ENCODE results near the gene TNKS2.
"Not testable (repeated sequence)": the region's sequence is repeated elsewhere in the genome, so short reads cannot be mapped to it uniquely, and the experiment has no call there.

Gene TNKS2

GRCh38 chr10:91796331-91797047 lies 1.7 kb upstream of the TNKS2 start:
- no peak for DNase-seq (ENCODE audit: low read depth, low spot score)

GRCh38 chr10:91797048-91797690 lies 1.1 kb upstream of the TNKS2 start:
- DNase-seq (ENCODE audit: low read depth, low spot score), result no peak

DNA sequence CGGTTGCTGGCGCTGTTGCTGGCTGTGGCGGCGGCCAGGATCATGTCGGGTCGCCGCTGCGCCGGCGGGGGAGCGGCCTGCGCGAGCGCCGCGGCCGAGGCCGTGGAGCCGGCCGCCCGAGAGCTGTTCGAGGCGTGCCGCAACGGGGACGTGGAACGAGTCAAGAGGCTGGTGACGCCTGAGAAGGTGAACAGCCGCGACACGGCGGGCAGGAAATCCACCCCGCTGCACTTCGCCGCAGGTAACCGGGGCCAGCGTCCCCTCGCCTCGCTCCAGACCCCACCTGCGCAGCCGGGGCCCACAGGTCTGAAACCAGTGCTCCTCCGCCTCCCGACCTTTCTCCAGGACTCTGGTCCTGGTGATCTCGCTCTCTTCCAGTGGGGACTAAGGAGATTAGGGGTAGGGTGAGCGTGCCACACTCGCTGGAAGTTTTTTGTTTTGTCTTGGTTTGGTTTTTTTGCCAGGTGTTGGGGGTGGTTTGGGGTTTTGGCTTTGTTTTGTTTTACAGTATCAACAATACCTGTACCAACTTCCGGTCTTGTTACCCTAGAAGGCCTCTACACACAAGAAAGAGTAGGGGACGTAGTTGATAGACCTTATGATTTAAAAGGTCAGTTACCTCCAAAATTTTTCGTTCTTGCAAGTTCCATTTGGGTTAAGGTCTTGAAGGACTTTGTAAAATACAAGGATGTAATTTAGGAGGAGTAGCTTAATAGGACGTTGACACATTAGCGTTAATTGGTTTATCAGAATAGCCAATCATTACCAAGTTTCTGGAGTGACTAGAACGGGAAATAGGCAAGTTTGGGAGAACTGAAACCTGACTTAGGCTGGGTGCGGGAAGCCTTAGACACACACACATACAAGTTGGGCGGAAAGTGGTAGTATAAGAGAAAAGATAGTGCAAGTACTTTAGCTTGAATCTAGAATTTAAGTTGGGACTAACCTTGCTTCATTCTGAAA lies 704 bp downstream of the TNKS2 start:
- no peak for DNase-seq (ENCODE audit: low read depth, low spot score)

- DNase-seq (ENCODE audit: low read depth, low spot score), result no peak
These were observed 1.4 kb downstream of the TNKS2 start for GRCh38 chr10:91799612-91799975.

GRCh38 chr10:91800182-91800581 lies 2.0 kb downstream of the TNKS2 start:
- DNase-seq (ENCODE audit: low read depth, low spot score), result no peak

DNA sequence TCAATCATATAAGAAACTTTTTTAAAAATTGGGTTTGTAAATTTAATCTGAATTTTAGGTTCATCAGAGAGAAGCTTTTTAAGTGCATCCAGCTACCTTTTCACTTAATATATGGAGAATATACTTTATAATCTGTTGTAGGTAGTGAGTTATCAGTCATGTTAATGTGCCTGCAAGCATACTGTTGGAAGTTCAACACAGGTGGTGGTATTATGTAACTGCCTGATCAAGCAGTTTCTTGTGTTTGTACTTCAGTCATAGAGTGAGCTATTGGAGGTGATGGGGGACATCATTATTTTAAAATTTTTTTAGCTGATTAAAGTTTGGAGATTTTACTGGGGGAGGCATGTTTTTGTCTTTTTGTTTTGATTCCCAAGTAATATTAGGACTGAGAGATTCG lies 2.5 kb downstream of the TNKS2 start:
- DNase-seq (ENCODE audit: low read depth, low spot score), result no peak

- no peak for DNase-seq (ENCODE audit: low read depth, low spot score)
These were observed 5.3 kb downstream of the TNKS2 start for GRCh38 chr10:91803386-91804125.

GRCh38 chr10:91804126-91804510 lies 5.9 kb downstream of the TNKS2 start:
- DNase-seq (ENCODE audit: low read depth, low spot score), result no peak

DNA sequence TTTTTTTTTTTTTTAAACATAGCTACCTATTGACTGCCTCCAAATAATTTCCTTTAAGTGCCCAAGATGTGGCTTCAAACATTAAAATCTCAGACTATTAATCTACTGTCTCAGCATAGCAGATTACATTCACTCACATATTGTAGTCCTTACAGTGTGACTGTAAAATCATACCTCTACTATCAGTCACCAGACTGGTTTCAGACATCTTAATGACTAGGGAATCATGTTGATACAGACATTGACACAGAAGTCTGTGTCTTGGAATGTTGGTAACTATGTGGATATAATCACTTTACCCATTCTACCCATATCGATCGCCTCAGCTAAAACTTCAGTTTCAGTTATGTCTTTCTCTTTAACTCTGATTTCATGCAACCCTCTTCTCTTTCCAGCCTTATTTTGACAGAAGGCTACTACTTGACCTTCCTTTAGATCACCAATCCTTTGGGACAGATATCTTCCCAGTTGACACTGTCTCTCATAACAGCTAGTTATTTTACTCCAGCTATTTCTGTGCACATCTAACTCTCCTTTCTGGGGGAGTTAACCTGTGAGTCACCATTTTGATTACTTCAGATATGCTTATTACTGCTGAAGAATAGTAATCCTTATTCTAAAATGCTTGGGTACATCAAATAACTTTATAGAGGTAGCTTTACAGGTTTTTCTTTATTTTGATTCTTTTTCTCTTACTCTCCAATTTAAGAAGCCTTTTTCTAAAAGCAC lies 7.0 kb downstream of the TNKS2 start:
- no peak for DNase-seq (ENCODE audit: low read depth, low spot score)

DNA sequence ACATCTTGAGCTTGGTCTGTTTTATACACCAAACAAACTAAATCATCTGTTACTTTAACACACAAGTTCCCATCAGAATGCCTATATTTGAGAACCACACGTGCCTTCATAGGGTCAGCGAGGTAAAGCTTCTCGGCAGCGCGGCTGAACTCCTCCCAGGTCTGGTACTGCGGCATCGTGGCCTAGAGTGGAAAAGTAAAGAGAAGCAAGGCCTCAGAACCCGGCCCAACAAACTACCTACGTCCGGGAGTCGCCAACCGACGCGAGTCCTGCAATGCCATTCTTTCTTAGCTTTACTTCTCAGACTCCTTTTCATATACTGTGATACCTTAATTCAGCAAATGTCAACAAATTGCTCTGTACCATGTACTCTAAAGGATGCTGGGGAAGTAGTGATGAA lies 9.0 kb downstream of the TNKS2 start:
- not testable (repeated sequence) for DNase-seq (ENCODE audit: low read depth, low spot score)

- DNase-seq (ENCODE audit: low read depth, low spot score), result no peak
These were observed 15.0 kb downstream of the TNKS2 start for GRCh38 chr10:91813251-91813650.

GRCh38 chr10:91816981-91817380 lies 18.8 kb downstream of the TNKS2 start:
- DNase-seq (ENCODE audit: low read depth, low spot score), result no peak

- DNase-seq (ENCODE audit: low read depth, low spot score), result no peak
These were observed 21.9 kb downstream of the TNKS2 start for GRCh38 chr10:91820144-91820543.

- DNase-seq (ENCODE audit: low read depth, low spot score), result no peak
These were observed 25.9 kb downstream of the TNKS2 start for GRCh38 chr10:91824076-91824475.

DNA sequence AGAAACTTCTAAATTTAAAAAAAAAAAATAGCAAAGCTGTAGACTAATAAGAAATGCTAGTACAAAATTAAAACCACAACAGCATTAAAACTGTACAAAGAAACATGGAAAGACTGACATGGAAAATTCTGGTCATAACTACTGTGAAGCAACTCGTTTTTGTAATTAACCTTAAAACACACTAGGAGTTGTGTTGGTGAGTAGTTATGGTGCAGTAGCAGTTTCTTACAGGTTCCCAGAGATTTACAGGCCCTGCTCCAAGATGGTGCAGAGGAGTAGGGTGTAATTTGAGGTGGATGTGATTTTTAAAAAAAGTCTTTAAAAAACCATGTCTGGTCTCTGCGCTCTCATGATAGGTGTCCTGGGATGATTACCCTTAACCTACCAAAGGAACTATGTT lies 31.0 kb downstream of the TNKS2 start:
- no peak for DNase-seq (ENCODE audit: low read depth, low spot score)

DNA sequence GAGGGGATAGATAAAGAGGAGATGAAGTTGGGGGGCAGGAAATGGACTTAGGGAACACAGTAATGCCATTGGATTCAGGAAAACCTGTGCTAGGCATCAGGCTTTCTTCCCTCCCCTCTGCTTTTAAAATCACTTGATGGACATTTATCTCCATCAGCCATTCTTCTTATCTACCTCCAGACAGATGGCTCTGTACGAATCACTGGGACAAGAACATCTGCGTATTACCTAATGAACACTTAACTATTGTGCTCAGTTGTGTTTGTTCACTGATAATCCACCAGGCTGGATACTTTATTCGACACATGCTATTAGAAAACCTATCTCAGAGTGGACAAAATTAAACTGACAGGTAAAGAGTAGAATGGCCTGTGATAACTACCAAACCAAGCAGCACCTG lies 40.0 kb downstream of the TNKS2 start:
- DNase-seq (ENCODE audit: low read depth, low spot score), result no peak

- DNase-seq (ENCODE audit: low read depth, low spot score), result no peak
These were observed 44.9 kb downstream of the TNKS2 start for GRCh38 chr10:91843083-91843482.

- no peak for DNase-seq (ENCODE audit: low read depth, low spot score)
These were observed 58.4 kb downstream of the TNKS2 start for GRCh38 chr10:91856637-91857036.

DNA sequence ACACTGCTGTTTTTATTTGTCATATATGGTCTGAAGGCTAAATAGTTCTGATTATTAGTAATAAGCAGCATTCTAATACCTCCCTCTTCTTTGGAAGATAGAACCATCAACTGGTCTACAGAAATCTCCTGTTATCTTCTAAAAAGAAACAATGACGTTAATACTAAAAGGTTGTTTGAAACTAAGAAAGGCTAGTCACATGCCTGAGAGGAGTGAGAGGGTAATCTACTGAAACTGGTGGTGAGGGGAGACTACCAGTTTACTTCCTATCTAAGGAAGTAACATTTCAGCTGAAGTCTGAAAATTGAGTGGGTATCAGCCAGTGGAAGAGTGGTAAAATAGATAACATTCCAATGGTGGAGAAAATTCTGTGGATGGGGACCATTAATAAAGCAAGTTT lies 62.7 kb downstream of the TNKS2 start:
- DNase-seq (ENCODE audit: low read depth, low spot score), result no peak

GRCh38 chr10:91864099-91864498 lies 65.9 kb downstream of the TNKS2 start:
- no peak for DNase-seq (ENCODE audit: low read depth, low spot score)

- no peak for DNase-seq (ENCODE audit: low read depth, low spot score)
These were observed 66.5 kb downstream of the TNKS2 start for GRCh38 chr10:91864744-91865143.
